HG02840 (cell line): Measurements from ENCODE around the gene SLC12A8.
"Not testable (repeated sequence)": the region's sequence is repeated elsewhere in the genome, so short reads cannot be mapped to it uniquely, and the experiment has no call there.

ENCODE experiments used
- ATAC-seq: cut with Tn5 transposase; IDR thresholded peaks from one replicate; pipeline ENCODE4 v1.9.1; 2021; ENCODE audit warnings: mild to moderate bottlenecking, moderate library complexity, moderate number of reproducible peaks; ENCODE audit not compliant: unreplicated experiment, low FRiP score

The SLC12A8 gene

DNA sequence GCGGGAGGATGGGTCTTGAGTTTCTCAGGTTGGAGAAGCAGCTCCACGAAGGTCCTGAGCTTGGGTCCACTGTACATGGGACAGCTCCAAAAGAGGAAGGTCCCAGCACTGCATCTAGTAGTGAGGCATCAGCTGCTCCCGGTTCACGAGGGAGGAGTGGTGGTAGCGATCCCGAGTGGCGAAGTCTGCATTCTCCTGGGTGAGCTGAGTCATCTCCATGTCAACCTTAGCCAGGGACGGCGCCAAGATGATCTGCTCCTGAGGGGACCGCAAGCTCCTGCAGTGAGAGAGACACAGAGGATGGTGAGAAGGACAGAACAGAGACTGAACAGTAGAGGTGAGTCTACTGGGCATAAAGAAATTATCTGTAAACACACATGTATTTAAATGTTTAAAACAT, 128.8 kb downstream of the SLC12A8 start:
- ATAC-seq: no peak

DNA sequence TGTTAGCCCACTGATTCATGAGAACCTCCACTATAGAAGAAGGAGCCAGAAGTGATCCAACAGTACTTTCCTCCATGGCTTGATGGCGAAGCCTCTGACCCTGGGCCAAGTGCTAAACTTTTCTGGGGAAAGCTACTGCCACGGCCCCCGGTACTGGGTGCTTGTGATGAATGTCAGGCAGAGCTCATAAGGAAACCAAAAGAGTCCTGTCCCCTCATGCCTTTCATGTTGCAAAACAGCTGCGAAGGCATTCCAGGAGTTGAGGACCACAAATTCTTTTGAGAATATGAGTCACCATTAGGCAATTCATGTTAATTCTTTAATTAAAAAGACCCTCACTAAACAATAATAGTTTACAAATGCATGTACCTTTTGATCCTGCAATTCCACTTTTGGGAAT, 130.2 kb downstream of the SLC12A8 start:
- ATAC-seq: not testable (repeated sequence)

DNA sequence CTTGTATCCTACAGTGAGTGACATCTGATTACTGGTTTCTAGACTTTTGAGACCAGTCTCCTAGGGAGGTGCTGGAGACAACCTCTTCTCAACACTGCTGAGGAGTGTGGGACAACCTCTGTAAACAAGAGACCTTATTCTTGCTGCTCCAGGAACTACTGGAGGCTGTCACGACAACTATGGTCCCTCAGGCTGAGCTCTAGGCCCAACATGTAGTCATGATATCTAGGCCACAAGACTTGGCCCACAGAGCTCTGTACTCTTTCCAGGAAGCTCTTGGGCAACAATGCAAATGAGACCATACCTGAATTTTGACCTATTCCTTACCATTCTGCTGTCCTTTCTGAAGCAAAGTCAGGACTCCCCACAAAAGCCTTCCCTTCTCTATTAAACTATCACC, 132.5 kb downstream of the SLC12A8 start:
- ATAC-seq: no peak

DNA sequence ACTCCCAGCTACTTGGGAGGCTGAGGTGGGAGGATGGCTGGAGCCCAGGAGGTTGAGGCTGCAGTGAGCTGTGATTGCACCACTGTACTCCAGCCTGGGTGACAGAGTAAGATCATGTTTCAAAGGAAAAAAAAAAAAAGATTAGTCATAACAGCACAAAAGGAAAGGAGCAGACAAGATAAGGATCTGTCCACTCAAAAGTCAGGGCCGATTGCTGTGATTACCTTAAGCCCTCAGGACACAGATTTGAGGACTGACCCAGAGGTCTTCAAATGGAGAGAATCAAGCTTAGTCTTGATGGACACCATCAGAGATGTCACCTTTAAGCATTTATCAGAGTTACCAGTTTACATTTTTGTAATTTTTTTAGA, 132.9 kb downstream of the SLC12A8 start:
- ATAC-seq: no peak

DNA sequence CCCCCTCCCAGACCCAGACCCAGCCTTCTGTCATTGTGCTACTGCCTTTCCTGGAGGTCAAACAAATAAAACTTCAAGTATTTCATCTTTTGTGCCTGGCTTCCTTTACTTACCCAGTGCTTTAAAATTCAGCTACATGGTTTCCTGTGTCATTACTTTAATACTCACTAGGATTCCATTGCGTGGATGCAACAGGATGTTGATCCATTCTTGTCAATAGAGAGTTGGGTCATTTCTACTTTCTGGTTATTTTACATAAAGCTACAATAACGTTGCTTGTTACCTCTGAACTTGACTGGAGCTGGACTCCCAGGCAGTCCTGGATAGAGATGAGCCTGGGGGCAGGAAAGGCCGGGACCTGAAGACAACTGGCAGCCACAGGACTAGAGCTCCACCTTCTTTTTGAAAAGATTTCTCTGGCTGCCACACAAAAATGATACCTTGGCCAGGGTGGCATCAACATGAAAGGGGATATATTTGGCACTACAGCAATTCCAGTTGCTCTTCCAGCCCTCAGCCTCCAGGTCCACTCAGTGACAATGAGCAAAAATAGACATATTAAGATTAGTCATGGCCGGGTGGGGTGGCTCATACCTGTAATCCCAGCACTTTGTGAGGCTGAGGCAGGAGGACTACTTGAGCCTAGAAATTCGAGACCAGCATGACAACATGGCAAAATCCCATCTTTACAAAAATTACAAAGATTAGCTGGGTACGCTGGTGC, 133.4 kb downstream of the SLC12A8 start:
- no peak for ATAC-seq

DNA sequence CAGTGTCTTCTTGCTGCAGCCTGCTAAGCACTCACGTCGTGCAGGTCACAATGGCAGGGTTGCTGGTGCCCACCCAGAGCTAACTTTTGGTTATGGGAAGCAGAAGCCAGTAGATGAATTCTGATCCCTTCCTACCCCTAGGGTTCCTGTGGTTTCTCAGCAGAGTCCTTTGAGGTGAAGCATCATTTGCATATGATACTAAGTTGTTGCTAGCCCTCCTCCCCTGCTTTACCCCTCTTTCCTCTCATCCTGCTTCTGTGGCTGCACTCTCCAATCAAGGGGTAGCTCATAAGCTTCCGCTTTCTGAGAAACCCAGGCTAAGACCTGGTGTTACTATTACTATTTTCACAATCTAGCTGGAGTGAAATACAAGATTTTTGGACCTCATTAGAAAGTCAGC, 134.7 kb downstream of the SLC12A8 start:
- ATAC-seq: no peak

DNA sequence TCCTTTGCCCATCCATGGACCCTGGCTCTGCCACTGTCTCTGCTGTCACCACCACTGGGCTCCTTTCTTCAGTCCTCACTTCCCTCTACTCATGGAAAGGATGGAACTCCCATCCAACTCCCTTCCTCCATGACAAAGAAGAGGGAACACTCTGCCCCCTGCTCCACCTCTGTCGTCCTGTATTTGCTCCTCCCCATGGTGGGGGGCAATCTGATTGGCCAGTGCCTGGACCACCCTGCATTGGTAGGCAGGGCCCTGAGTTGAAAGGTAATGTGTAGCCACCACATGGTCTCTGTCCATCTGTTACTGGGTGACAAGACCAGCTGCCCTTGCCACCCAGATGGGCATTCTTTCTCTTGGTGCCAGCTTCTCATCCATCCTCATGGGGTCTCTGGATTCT, 136.1 kb downstream of the SLC12A8 start:
- ATAC-seq: no peak

DNA sequence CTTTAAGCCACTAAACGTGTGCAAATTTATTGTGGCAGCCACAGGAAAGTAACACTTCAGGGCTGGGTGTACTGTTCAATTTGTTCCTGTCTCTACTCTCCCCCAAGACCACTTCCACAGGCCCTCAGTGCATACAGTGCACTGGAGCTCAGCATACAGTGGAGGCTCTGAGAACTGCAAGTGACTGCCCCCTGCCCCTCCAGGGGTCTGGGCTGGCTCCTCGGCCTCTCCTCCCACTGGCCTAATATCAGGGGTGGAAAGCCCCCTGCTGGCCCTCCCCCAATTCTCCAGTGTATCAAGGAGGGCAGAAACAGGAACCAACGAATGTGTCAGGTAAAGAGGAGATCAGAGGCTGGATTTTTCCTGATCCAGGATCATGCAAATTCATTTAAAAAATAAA, 136.8 kb downstream of the SLC12A8 start:
- ATAC-seq: no peak

DNA sequence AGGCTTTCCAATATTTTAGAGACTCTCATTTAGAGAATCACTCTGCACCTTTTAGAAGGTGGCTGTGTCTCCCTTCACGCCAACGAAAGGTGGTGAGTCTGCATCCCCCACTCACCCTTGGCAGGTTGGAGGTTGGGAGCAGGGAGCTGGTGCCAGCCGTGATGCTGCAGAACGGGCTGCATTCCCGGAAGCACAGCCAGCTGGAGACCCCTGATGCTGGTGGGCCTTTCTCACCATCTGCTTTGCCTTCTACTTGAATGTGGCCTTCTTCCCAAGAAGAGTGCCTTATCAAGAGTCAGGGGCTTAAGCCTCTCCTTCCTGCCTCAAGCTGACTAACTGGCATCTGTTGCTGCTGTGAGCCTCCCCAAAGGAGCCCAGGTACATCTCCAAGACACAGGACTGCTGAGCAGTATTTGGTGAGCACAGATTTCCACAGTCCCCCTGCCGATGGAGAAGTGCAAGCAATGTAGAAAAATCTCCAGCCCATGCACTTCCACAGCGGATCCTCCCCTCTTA, 139.1 kb downstream of the SLC12A8 start:
- no peak for ATAC-seq

DNA sequence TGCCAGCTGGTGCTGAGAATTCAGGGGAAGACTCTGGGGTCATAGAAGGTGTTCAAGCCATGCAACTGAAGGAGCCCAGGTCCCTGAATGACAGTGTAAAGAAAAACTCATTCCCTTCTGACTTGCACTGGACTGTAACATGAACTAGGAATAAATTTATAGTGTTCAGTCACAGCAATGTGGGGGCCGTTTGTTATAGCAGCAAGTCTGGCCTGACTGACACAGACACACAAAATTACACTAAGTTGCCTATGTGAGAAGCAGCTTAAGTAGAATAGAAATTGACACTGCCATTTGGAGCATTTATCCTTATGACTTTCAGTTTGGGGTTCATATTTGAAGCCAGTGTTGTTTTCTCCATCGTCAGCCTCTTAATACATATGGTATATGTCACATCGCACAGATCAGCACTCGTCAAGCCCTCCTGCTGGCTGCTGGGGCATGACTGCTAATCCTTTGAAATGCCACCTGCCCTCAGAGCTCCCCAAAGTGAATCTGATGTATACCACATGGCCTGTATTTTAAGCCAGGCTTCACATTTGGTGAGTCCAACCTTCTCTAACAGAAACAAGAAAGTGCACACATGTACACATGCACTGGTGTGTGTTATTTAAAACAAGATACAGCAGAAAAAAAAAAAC, 139.7 kb downstream of the SLC12A8 start:
- ATAC-seq: no peak

DNA sequence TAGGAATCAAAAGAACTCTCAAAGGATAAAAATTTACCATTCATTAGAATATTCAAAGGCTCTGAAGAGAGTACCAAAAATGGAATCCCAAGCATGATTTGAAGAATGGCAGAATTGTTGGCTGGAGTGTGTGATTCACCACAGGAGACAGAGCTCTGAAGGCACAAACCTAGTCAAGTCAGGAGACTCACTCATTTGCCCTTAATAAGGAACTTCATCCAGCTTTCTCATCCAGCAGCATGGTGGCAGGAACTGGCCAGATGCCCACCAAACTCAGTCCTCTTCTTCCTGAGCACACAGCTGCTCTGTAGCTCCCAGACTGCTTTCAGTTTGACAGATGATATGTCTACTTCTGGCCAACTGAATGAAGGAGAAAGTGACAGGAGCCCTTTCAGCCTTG, 140.2 kb downstream of the SLC12A8 start:
- ATAC-seq: no peak

DNA sequence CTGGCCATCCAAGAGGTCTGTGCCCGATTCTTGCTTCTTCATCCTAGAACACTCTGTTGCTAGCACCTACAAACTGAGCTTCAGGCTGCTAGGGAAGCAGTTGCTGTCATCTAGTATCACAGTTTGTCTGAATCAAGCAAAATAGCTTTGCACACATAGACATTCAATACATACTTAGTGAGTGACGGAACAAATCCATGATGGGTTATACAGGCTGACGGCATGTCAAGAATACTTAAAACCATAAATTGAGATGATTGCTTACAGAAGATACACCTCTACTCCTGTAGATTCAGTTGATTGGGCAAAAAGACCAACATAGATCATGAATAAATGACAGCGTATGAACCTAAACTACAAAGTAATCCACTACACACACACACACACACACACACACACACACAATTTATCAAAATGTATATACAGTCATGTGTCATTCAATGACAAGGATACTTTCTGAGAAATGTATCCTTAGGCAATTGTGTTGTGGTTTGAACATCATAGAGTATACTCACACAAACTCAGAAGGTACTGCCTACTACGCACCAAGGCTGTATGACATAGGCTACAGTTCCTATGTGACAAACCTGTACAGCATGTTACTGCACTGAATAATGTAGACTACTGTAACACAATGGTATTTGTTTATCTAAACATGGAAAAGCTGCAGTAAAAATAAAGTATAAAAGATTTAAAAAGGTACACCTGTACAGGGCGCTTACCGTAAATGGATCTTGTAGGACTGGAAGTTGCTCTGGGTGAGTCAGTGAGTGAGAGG, 142.4 kb downstream of the SLC12A8 start:
- no peak for ATAC-seq

DNA sequence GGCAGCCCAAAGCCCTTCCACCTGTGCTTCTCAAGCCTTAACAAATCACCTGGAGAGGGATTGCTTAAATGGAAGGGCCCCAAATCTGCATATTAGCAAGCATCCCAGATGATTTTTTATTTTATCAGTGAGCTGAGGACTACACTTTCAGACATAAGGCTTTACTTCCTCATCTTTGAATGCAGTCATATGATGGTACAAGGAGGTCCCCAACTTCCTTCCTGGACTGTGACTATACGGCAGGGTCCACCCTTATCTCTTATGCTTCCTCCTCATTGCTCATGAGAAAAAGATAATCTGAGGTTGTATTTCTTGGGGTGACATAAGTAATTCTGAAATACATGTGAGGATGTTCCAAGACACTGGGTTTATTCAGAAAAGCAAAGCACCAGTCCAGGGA, 143.1 kb downstream of the SLC12A8 start:
- ATAC-seq: no peak

DNA sequence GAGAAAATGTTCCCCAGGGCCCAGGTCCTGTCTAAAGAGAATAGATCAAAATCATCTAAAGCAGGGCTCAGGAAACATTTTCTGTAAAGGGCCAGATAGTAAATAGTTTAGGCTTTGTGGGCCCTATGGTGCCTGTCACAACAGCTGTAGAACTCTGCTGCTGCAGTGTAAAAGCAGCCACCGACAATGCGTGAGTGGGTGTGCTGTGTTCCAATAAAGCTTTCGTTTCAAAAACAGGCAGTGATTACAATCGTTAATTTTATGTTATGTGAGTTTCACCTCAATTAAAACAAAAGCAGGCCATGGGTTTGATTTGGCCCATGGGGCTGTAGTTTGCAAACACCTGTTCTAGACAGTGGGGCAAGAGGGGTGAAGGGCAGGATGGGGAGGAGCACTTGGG, 144.3 kb downstream of the SLC12A8 start:
- ATAC-seq: no peak

DNA sequence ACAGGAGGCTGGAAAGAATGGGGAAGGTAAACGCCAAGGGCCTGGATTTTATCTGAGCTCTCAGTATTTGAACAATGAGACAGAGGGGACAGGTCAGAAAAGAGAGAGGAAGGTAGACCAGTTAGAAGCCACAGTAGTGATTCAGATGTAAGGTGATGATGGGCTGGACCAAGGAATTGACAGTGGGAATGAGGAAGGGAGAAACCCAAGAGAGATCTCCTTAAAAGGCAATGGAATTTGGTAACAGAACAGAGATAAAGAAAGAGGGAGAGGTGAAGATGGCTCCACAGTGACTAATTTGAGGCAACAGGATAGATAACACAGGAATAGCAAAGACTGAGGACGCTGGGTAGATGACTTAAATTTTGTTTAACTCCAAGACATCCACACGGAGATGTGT, 145.3 kb downstream of the SLC12A8 start:
- no peak for ATAC-seq

DNA sequence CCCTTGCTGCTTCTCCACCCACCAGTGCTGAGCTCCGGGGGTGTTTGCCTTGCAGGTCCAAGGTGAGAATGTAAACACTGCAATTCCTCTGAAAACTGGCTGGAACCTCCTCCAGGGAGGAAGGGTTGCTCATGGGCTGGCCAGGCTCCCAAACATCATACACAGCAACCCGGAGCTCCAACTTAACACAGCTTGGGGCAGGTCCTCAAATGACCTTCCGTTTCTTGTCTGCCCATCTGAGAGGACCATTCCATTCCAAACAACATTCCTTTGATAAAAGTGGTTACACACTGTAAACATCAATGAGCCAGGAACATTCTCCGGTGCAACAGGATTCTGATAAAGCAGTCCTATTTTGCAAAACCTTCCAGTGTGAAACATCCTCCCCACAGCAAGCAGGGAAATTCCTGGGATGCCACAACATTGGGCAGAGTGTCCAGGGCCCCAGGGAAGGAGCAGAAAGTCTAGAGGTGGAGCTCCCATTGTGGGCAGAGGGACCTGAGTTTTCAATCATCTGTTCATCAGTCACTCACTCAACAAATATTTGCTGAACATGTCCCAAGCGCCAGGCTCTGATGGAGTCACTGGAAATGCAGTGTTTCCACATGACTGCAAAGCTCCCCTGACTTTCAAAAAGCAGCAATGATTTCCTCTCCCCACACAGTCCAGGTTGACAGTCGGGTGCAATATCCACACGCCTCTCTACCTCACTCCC, 149.5 kb downstream of the SLC12A8 start:
- no peak for ATAC-seq

DNA sequence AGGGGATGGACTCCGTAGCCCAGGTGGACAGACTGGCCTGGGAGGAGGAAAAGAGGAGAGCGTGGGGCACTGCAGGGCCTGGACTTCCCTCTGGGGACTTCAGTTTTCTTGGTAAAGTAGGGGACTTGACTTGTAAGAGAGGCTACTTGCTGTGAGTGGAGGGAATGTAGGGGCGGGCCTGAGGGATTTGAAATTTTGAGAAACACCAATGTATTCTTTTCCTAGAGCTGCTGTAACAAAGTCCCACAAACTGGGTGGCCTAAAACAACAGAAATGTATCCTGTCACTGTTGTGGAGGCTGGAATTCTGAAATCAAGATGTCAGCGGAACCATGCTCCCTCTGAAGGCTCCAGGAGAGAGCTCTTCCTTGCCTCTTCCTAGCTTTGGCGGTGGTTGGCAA, 150.9 kb downstream of the SLC12A8 start:
- ATAC-seq: no peak

DNA sequence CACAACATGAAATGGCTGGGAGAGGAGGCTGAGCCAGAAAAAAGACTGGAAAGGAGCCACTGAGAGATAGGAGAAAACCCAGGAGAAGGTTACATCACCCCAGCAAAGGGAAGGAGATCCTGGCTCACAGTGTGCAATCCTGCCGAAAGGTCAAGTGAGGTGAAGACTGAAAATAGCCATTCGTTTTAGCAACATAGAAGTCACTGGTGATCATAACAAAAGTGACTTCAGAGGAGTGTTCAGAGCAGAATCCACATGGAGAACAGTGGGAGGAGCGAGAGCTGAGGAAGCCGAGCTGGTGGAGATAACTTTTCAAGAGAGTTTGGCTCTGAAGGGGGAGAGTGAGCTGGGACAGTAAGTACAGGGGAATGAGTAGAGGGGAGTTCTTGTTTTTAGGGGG, 151.4 kb downstream of the SLC12A8 start:
- no peak for ATAC-seq

DNA sequence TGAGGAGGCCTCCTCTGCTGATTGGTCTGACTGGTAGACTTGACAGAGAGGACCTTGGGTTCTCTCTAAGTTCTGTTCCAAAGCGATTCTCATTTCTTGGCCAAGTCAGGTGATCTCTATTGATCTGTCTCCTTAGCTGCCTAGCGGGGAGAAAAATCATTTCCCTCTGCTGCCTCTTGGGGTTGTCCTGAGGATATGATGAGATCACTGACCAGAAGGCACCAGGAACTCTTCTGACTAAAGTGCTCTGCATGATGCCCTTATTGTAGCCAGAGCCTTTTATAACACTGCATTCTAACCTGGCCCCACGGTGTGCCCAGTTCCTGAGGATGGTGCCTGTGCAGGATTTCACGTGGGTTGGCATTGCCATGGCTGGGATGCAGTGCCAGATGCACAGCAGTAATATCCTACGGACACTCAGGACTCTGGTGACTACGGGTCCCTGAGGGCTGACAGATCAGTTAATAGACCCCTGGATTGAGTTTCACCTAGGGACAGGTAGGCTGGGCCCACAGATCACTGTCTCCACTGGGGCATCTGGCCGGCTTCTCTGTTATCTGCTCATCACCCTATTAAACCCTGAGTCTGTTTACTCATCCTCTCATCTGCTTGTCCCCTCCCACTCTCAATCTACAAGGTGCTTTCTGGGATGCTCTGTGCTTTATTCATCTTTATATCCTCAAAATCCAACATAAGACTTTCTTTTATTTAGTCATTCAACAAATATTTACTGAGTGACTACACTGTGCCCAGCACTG, 152.9 kb downstream of the SLC12A8 start:
- no peak for ATAC-seq

DNA sequence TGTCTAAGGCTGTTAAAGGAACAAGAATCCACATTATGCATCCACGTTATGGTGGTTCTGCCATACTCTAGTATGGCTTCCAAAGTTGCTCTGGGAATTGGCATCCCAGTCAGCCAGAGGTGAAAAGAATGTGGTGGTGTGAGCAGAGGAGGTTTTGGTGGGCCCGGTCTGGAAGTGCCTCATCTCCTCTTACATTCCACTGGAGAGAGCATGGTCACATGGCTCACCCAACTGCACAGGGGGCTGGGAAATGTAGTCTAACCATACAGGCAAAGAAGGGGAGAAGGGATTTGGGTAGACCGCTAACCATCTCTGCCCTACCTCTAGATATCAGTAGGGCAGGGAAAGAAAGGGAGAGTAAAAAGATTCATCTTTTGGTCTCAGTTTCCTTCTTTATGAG, 153.6 kb downstream of the SLC12A8 start:
- no peak for ATAC-seq
